Esophagus muscularis mucosa (tissue), 4 donors: Measurements from ENCODE around the gene CMTM3. TPM values are rescaled to one million over a fixed set of nuclear protein-coding genes. Genes with fewer than 3 reads are reported as not detected.
A peak's percentile ranks its signal among the peaks of the same experiment; 100 is the strongest.

Experiments used
- DNase-seq: peaks from one replicate; pipeline ENCODE4 v3.0.0-alpha.2; 2017; ENCODE audit errors: extremely low spot score
- H3K27ac ChIP-seq, 4 donors: fragments of 200-600 bp; sonication (generic); replicated peaks in 1 of 4; 1 replicate in 3 of 4; 2 replicates in 1 of 4; pipeline ENCODE4 v1.5.1; 2016 to 2019; ENCODE audit warnings: mild to moderate bottlenecking in 1 of 4
- H3K27me3 ChIP-seq, 4 donors: fragments of 200-600 bp; sonication (generic); one replicate each; pipeline versions ENCODE4 v1.5.1 to v1.6.0; 2016 to 2019
- H3K36me3 ChIP-seq, 4 donors: fragments of 200-600 bp; sonication (generic); one replicate each; pipeline ENCODE4 v1.5.1; 2016 to 2019
- H3K4me1 ChIP-seq, 4 donors: fragments of 200-600 bp; sonication (generic); one replicate each; pipeline ENCODE4 v1.5.1; 2016 to 2019
- H3K4me3 ChIP-seq, 4 donors: fragments of 200-600 bp; sonication (generic); 1 replicate in 2 of 4; 2 replicates in 2 of 4; pipeline ENCODE4 v1.5.1; 2016 to 2019; ENCODE audit warnings: mild to moderate bottlenecking in 4 of 4, moderate library complexity in 1 of 4
- H3K9me3 ChIP-seq, 4 donors: fragments of 200-600 bp; sonication (generic); 1 replicate in 3 of 4; 2 replicates in 1 of 4; pipeline ENCODE4 v1.5.1; 2016 to 2019
- EP300 ChIP-seq: sonication (generic); formaldehyde crosslinking; IDR thresholded peaks from one replicate; pipeline ENCODE4 v1.6.1; 2017; ENCODE audit warnings: antibody characterized with exemption
- POLR2A ChIP-seq: fragments of 450-650 bp; IDR thresholded peaks from one replicate; pipeline ENCODE4 v1.6.1; 2017; ENCODE audit warnings: antibody characterized with exemption, moderate library complexity, mild to moderate bottlenecking, low read depth
- POLR2AphosphoS5 ChIP-seq, 2 donors: sonication (generic); formaldehyde crosslinking; IDR thresholded peaks; one replicate each; pipeline ENCODE4 v1.6.1; 2017; ENCODE audit warnings: antibody characterized with exemption in 2 of 2
- WGBS: methylation state at CpG from one replicate; pipeline ENCODE4 v1.1.5; 2018; 5-methylcytosine and 5-hydroxymethylcytosine counted together
- intact Hi-C: fragments of 100-400 bp; cut with DNase I; formaldehyde crosslinking; loops from one replicate; pipeline ENCODE4 v1.15.1; 2023
- total RNA-seq, 4 donors: library from RNA; depleted of rRNA; stranded (reverse); fragments of >200 nt; gene quantifications; one replicate each; pipeline versions ENCODE4 v1.1.0 to v1.2.1, GENCODE V29; 2016
- TF ChIP-seq, protein P1 (sequence below), 3 experiments: fragments of 200-600 bp in 2 of 3; fragments of 450-650 bp in 1 of 3; sonication (generic) in 2 of 3; IDR thresholded peaks; one replicate each; pipeline ENCODE4 v1.5.1; 2017 to 2019; ENCODE audit warnings: antibody characterized with exemption in 3 of 3, mild to moderate bottlenecking in 2 of 3, moderate library complexity in 1 of 3

CMTM3 gene
- total RNA-seq, 4 donors from 2014 or later: 13.7 to 24.5 (median 17.3) TPM

DNA sequence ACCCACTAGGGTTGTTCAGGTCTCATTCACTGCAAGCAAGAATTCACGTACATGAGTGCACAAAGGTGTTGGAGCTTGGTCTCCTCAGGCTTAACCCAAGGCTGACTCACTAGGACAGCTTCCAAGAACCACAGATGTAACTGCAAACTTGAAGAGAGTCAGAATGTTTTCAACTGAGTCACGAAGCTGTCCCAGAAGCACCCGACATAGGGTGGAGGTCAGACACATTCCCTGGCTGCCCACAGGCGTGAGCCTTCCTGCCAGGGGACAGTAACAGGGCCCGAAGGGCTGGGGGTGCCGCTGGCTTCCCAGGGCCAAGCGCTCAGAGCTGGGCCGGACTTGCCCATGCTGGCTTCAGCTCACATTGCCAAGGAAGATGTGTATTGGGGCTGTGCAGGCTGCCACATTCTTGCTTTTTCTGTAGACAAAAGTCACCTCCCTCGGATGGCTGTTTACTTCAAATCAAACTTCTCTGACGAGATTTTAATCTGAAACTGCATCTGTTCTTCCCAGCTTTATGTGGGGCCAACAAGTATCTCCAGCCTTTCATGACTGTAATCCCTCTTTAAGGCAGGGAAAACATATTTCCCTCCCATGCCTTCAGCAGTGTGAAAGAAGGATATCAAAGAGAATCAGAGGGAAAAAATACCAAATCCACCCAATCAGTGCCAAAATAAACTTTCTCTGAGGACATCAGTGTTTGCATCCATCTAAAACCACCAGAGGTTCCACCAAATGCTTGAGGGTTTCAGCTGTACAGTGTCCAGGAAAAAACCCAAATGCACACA lies 14.3 kb downstream of the CMTM3 start:
- 66% methylated on average over 10 of the region's 10 CpGs for WGBS
- no peak overlapping the region for H3K4me3 ChIP-seq
- H3K27ac ChIP-seq: peak overlapping the region in 2 of 4 donors; percentile 34
- no peak for DNase-seq
- TF ChIP-seq POLR2AphosphoS5 (IDR thresholded peaks at IDR 0.05): peak in 1 of 2 donors; percentile 31
- TF ChIP-seq EP300: no peak
- TF ChIP-seq, protein P1, sequence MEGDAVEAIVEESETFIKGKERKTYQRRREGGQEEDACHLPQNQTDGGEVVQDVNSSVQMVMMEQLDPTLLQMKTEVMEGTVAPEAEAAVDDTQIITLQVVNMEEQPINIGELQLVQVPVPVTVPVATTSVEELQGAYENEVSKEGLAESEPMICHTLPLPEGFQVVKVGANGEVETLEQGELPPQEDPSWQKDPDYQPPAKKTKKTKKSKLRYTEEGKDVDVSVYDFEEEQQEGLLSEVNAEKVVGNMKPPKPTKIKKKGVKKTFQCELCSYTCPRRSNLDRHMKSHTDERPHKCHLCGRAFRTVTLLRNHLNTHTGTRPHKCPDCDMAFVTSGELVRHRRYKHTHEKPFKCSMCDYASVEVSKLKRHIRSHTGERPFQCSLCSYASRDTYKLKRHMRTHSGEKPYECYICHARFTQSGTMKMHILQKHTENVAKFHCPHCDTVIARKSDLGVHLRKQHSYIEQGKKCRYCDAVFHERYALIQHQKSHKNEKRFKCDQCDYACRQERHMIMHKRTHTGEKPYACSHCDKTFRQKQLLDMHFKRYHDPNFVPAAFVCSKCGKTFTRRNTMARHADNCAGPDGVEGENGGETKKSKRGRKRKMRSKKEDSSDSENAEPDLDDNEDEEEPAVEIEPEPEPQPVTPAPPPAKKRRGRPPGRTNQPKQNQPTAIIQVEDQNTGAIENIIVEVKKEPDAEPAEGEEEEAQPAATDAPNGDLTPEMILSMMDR (IDR thresholded peaks at IDR 0.05): no peak
- no peak for TF ChIP-seq POLR2A
- H3K9me3 ChIP-seq: no peaks in the 10 kb centered on the region
- H3K4me1 ChIP-seq: peaks cover 6 to 17% (median 12%) of the 10 kb centered on the region in 4 donors
- H3K27me3 ChIP-seq: no peaks in the 10 kb centered on the region
- H3K36me3 ChIP-seq: peaks cover 7 to 44% (median 21%) of the 10 kb centered on the region in 4 donors
- intact Hi-C loops: no loop called here

DNA sequence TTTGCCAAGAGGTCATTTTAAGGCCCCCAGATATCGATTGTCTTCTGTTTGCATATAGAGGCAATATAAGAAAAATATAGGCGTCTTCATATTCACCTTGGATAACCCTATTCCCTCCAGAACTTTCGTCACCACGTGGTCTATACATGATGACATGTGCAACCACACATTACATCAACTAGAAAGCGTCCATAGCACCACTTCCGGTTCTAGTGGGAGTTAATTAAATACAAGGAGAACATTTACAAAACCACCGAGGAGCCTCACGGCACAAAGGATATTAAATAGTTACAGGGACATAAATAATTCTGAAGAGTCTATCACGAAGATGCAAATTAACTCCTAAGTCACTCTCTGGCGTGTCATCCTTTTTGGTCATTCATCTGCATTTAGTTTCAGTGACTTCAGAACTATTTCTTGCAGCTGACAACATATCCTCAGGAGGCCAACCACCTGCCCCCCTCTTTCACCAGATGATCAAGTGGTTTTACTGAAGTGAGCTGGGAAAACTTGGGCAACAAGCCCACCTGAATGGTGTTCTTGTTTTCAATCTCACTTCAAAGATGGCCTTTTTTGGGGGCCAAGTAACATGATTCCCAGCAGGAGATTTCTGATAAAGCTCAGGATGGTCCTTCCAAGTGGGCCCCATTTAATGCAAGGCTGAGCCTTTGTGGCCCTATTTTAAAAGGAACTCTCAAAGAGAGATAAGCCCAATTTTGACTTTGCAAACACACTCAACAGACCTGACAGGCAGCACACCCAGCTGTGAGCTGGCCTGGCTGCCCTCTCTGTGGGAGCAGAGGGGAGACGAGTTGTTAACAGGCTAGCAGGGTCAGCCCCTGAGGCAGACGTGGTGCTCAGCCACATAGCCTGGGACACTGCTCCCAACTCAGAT lies 15.3 kb downstream of the CMTM3 start:
- TF ChIP-seq, protein P1 (IDR thresholded peaks at IDR 0.05): no peak
- no peak for TF ChIP-seq POLR2AphosphoS5 (IDR thresholded peaks at IDR 0.05)
- no peak for TF ChIP-seq POLR2A
- no peak for TF ChIP-seq EP300
- H3K4me1 ChIP-seq: peaks cover 6 to 17% (median 12%) of the 10 kb centered on the region in 4 donors
- H3K4me3 ChIP-seq: no peak overlapping the region
- H3K27ac ChIP-seq: no peak overlapping the region
- peaks cover 3 to 34% (median 15%) of the 10 kb centered on the region in 4 donors for H3K36me3 ChIP-seq
- no peaks in the 10 kb centered on the region for H3K27me3 ChIP-seq
- DNase-seq: no peak
- no peaks in the 10 kb centered on the region for H3K9me3 ChIP-seq
- intact Hi-C loops: no loop called here
- 82% methylated on average over 12 of the region's 12 CpGs for WGBS

DNA sequence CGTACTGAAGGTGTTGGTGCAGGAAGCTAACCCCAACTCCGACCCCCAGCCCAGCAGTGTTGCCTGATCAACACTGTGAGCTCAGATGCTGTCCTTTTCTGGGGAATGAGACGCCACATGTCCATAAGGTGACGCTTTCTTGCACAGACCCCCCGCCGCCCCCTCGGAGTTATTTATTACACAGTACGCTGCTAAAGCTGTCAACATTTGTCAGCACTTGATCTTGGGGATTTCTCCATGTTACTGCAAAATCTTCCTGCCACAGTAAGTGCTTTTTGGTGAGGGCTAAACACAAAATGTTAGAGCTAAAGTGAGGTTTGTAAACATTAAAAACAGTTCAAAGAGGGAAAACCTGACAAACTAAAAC lies 15.9 kb downstream of the CMTM3 start:
- intact Hi-C loops: no loop called here
- peaks cover 6 to 17% (median 12%) of the 10 kb centered on the region in 4 donors for H3K4me1 ChIP-seq
- H3K4me3 ChIP-seq: no peak overlapping the region
- 88% methylated on average over 8 of the region's 8 CpGs for WGBS
- peaks cover 2 to 30% (median 15%) of the 10 kb centered on the region in 4 donors for H3K36me3 ChIP-seq
- H3K9me3 ChIP-seq: no peaks in the 10 kb centered on the region
- no peak for TF ChIP-seq EP300
- TF ChIP-seq, protein P1 (IDR thresholded peaks at IDR 0.05): no peak
- no peak for TF ChIP-seq POLR2AphosphoS5 (IDR thresholded peaks at IDR 0.05)
- no peak for TF ChIP-seq POLR2A
- DNase-seq: no peak
- no peak overlapping the region for H3K27ac ChIP-seq
- H3K27me3 ChIP-seq: no peaks in the 10 kb centered on the region

DNA sequence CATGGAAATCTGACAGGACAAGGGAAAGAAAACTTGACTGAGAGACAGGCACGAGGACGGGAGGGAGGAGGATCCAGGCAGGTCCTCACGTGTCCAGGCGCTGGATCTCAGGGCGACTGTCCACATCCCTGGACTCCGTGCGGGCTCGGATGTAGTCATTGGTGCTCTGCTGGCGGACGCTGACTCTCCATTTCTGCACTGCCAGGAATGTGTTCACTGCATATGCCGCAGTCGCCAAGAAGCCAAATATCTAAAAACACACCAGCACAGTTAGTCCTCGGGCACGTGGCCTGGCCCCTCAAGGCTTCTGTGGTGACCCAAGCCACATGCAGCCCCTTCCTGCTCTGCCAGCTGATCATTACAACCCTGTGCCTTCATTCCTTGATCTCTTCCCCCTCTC lies 17.5 kb downstream of the CMTM3 start:
- no peaks in the 10 kb centered on the region for H3K9me3 ChIP-seq
- H3K36me3 ChIP-seq: peaks cover 0 to 27% (median 15%) of the 10 kb centered on the region in 4 donors
- intact Hi-C loops: no loop called here
- no peak overlapping the region for H3K27ac ChIP-seq
- no peak overlapping the region for H3K4me3 ChIP-seq
- no peaks in the 10 kb centered on the region for H3K27me3 ChIP-seq
- no peak for DNase-seq
- no peak for TF ChIP-seq POLR2A
- TF ChIP-seq, protein P1 (IDR thresholded peaks at IDR 0.05): no peak
- no peak for TF ChIP-seq EP300
- TF ChIP-seq POLR2AphosphoS5 (IDR thresholded peaks at IDR 0.05): no peak
- H3K4me1 ChIP-seq: peaks cover 6 to 17% (median 12%) of the 10 kb centered on the region in 4 donors
- 91% methylated on average over 14 of the region's 14 CpGs for WGBS
